ENCODE data around the gene PLCH2.

The PLCH2 gene

DNA sequence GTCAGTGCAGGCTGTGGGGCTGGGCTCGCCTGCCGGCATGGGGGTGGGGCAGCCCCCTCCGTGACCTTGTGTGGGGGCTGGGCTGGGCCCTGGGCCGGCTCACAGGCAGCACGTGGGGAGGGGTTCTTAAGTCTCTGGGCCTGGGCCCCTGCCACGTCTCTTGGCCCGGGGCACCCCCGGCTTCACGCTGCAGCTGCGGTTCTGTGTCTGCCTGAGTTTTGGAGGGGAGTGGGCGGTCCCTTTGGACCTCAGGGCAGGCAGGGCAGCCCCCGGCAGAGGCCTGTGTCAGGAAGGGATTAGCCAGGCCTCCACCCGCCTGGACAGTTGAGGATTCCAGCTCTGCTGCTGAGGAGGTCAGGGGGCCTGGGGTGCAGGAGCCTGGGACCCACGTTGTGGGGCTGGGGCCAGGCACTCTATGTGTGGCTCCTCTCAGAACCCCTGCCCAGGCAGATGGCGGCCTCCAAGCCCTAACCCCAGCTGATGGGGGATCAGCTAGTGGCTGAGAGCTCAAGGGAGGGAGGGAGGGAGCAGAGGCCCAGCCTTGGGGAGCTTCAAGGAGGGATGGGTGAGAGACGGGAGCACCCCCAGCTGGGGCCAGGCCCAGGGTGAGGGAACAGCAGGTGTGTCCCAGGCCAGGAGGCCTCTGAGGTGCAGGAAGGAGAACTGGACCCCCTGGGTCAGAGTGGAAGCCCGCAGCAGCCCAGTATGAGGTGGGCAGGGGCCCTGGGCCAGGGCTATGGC lies 1.8 kb upstream of the PLCH2 start:
- no peak for TF ChIP-seq GATA2 (IDR thresholded peaks at IDR 0.05; ENCODE audit: low read depth, low read length)
- TF ChIP-seq GATA3 (IDR thresholded peaks at IDR 0.05; ENCODE audit: low read depth, low read length) = no peak

- TF ChIP-seq GATA2 (IDR thresholded peaks at IDR 0.05; ENCODE audit: low read depth, low read length) = no peak
- TF ChIP-seq GATA3 (IDR thresholded peaks at IDR 0.05; ENCODE audit: low read depth, low read length) = no peak
Measured at GRCh38 chr1:2474933-2475371, 1.1 kb upstream of the PLCH2 start.

DNA sequence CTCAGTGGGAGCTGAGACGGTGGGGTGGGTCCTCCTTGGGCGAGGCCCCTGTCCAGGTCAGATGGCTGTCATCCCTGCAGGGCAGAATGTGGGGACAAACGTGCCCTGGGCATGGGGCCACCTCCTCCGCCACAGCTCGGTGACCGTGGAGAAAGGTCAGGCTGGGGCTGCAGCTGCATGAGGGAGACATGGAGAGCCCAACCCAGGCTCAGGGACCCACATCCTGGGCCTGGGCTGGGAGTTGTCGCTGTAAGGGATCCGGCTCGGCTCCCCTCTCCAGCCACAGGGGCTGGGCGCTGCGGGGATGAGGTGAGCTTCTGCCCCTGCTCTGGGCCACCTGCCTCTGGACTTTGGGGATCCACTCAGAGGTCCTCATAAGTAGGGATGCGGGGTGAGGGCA lies 518 bp upstream of the PLCH2 start:
- TF ChIP-seq GATA2 (IDR thresholded peaks at IDR 0.05; ENCODE audit: low read depth, low read length) = no peak
- no peak for TF ChIP-seq GATA3 (IDR thresholded peaks at IDR 0.05; ENCODE audit: low read depth, low read length)

DNA sequence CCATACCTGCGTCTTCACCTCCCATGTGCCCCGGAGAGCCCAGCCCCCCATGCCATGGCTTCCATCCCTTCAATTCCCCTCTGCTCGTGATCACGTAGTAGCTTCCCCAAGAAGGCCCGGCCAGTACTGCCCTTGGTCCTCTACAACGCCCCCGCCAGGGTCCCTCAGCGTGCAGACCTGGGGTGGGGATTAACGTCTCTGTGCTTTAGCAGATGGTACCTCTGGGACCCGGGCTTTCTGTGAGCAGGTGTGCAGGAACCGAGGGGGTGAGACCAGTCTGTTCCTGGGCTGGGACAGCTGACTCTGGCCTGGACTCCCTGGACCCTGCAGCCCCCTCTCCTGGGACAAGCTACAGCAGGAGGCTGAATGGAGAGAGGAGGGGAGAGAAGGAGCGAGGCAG lies 1.2 kb downstream of the PLCH2 start:
- TF ChIP-seq GATA3 (IDR thresholded peaks at IDR 0.05; ENCODE audit: low read depth, low read length) (no peak), GATA2 (IDR thresholded peaks at IDR 0.05; ENCODE audit: low read depth, low read length) (no peak)

- TF ChIP-seq GATA2 (IDR thresholded peaks at IDR 0.05; ENCODE audit: low read depth, low read length) = no peak
- no peak for TF ChIP-seq GATA3 (IDR thresholded peaks at IDR 0.05; ENCODE audit: low read depth, low read length)
Measured at GRCh38 chr1:2477791-2478499, 1.9 kb downstream of the PLCH2 start.

- TF ChIP-seq GATA2 (IDR thresholded peaks at IDR 0.05; ENCODE audit: low read depth, low read length) (no peak), GATA3 (IDR thresholded peaks at IDR 0.05; ENCODE audit: low read depth, low read length) (no peak)
Measured at GRCh38 chr1:2479186-2479585, 3.1 kb downstream of the PLCH2 start.

DNA sequence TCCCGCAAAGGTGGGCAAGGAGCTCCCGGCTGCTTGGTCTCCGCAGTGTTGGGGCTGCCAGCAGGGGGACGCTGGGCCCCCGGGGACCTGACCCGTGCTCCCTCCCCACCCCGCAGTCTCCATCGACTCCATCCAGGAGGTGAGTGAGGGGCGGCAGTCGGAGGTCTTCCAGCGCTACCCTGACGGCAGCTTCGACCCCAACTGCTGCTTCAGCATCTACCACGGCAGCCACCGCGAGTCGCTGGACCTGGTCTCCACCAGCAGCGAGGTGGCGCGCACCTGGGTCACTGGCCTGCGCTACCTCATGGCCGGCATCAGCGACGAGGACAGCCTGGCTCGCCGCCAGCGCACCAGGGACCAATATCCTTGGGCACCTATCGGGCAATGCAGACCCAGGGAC lies 3.5 kb downstream of the PLCH2 start:
- TF ChIP-seq GATA3 (IDR thresholded peaks at IDR 0.05; ENCODE audit: low read depth, low read length) = no peak
- TF ChIP-seq GATA2 (IDR thresholded peaks at IDR 0.05; ENCODE audit: low read depth, low read length) = no peak

DNA sequence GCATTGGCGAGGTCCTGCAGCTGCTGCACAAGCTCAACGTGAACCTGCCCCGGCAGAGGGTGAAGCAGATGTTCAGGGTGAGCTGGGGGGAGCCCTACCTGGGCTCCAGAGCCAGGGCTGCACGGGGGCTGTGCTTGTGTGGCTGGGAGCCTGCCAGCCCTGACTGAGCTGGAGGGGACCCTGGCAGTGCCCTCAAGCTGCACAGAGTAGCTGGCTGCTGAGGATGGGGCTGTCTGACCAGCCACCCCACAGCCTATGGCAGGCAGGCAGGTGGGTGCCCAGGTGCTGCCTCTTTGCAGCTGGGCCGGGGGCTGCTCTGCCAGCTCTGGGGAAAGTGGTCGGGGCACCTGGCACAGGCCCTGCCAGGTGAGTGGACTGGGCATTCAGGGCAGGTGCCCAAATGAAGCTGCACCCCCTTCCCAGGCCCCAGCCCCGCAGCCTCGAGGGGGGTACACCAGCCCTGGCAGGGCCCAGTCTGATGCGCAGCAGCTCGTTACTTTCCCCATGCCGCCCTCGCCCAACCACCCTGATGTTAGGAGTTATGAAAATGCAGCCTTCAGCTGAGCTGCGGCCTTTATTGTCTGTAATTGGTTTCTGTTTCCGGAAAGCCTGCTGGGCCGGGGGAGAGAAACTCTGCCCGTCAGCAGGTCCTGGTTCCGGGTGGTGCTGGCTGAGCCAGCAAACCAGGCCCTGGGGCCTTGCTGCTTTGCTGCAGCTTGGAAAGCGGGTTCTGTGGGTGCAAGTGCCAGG lies 4.3 kb downstream of the PLCH2 start:
- no peak for TF ChIP-seq GATA3 (IDR thresholded peaks at IDR 0.05; ENCODE audit: low read depth, low read length)
- TF ChIP-seq GATA2 (IDR thresholded peaks at IDR 0.05; ENCODE audit: low read depth, low read length) = no peak

DNA sequence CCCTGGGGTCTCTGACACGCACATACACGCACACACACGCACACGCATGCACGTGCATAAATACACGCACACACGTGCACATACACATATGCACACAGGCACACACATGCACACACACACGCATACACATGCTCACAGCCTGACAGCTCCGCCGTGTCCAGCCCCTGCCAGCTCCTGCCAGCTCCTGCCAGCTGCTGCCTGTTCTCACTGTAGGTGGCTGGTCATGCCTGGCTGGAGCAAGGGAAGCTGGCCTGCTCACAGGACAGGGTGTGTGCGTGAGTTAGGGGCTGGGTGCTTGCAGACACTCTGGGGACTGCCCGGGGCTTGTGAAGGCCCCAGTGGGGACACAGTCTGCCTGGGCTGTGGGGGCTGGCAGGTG lies 4.9 kb downstream of the PLCH2 start:
- TF ChIP-seq GATA3 (IDR thresholded peaks at IDR 0.05; ENCODE audit: low read depth, low read length) (no peak), GATA2 (IDR thresholded peaks at IDR 0.05; ENCODE audit: low read depth, low read length) (no peak)

DNA sequence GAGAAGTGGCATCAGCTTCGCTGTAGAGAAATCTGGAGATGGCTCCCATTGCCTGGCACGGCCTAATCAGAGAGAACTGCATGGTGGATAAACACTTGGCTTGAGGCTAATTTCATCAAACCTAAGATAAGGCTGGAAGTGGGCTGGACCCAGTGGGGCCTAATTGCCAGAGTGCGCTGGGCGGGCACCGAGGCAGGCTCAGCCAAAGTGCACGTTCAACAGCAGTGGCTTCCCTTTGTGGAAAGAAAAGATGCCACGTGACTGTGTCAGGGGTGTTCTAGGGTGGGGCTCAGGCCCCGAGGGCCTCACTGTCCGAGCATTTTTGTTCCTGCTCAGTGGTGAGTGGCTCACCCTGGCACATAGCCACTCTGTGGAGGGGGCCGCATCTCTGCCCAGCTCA lies 5.8 kb downstream of the PLCH2 start:
- TF ChIP-seq GATA2 (IDR thresholded peaks at IDR 0.05; ENCODE audit: low read depth, low read length) (peak; percentile 88), GATA3 (IDR thresholded peaks at IDR 0.05; ENCODE audit: low read depth, low read length) (no peak)

- TF ChIP-seq GATA3 (IDR thresholded peaks at IDR 0.05; ENCODE audit: low read depth, low read length) (no peak), GATA2 (IDR thresholded peaks at IDR 0.05; ENCODE audit: low read depth, low read length) (no peak)
Measured at GRCh38 chr1:2482588-2482987, 6.5 kb downstream of the PLCH2 start.

DNA sequence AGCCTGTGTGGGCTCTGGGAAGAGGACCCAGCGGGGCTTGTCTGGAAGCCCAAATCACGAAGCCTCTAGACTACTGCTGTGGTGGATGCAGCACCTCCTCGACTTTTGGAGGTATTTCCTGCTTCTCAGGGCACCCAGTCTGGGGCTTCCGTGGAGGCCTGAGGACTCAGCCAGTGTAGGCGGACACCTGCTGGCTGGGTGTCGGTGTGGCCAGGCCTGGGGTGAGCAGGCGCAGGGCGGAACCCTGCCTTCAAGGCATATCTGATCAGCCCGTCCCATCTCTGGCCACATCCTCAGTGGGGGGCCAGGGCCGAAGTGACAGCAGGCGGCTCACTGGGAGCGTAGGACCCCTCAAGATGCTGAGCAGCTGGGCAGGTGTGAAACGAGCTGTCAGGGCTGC lies 6.9 kb downstream of the PLCH2 start:
- TF ChIP-seq GATA2 (IDR thresholded peaks at IDR 0.05; ENCODE audit: low read depth, low read length) = no peak
- TF ChIP-seq GATA3 (IDR thresholded peaks at IDR 0.05; ENCODE audit: low read depth, low read length) = no peak

- TF ChIP-seq GATA2 (IDR thresholded peaks at IDR 0.05; ENCODE audit: low read depth, low read length) (no peak), GATA3 (IDR thresholded peaks at IDR 0.05; ENCODE audit: low read depth, low read length) (no peak)
Measured at GRCh38 chr1:2483970-2484369, 7.9 kb downstream of the PLCH2 start.

DNA sequence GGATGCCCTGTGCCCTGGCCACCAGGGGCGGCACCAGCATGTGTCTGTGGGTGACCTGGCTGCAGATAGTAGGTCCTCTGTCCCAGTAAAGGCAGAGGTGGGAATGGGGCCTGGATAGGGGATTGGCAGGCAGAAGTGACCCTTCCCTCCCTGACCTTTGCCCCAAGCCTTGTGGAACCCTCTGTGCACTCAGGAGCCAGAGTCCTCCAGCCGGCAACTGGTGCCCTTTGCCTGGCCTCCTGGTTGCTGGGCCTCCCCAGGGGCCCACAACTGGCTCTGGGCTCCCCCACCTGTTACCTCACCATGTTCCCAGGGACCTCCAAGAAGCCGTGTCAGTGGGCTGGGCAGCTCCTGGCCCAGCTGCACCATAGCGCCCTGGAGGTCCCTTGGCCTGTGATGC lies 10.0 kb downstream of the PLCH2 start:
- no peak for TF ChIP-seq GATA2 (IDR thresholded peaks at IDR 0.05; ENCODE audit: low read depth, low read length)
- no peak for TF ChIP-seq GATA3 (IDR thresholded peaks at IDR 0.05; ENCODE audit: low read depth, low read length)

All from SH-SY5Y (cell line).